RPMI8226 (cell line): ENCODE results near the gene PPHLN1.
A peak's percentile ranks its signal among the peaks of the same experiment; 100 is the strongest.
"Not testable (repeated sequence)": the region's sequence is repeated elsewhere in the genome, so short reads cannot be mapped to it uniquely, and the experiment has no call there.

Experiments used
- DNase-seq: peaks from one replicate; pipeline ENCODE4 v3.0.0-alpha.2; 2015

Gene PPHLN1

DNA sequence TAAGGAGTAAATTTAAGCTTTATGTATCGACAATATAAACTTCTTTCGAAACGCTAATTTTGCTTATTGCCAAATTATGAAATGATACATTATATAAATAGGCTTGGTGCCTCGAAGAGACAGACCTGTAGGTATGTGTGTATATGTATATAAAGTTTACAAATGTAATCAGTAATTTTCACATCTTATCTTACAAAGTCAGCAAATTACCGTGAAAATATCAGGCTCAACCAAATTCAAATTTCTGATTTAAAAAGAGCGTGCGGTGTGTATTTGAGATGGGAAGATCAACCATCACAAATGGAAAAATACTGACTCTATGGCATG, 678 bp upstream of the PPHLN1 start:
- no peak for DNase-seq

- peak; percentile 35 for DNase-seq
These were observed 717 bp downstream of the PPHLN1 start for GRCh38 chr12:42326541-42327226.

DNA sequence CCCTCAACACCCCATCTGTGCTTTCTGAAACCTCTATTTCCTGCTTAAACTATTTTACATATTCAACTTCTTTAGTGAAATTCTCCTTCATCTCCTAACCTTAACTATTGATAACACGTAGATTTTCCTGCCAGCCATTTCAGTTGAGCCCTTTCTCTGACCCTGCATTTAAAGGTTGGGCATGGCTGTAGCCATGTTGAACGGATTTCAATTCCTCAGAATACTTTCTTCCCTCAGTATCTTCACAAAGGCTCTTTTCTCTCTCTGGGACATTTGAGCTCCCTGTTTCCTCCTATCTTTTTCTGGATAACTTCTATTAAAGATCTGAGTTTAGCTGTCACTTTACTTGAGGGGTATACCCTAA, 1.2 kb downstream of the PPHLN1 start:
- DNase-seq = no peak

- DNase-seq = not testable (repeated sequence)
These were observed 4.1 kb downstream of the PPHLN1 start for GRCh38 chr12:42330097-42330496.

DNA sequence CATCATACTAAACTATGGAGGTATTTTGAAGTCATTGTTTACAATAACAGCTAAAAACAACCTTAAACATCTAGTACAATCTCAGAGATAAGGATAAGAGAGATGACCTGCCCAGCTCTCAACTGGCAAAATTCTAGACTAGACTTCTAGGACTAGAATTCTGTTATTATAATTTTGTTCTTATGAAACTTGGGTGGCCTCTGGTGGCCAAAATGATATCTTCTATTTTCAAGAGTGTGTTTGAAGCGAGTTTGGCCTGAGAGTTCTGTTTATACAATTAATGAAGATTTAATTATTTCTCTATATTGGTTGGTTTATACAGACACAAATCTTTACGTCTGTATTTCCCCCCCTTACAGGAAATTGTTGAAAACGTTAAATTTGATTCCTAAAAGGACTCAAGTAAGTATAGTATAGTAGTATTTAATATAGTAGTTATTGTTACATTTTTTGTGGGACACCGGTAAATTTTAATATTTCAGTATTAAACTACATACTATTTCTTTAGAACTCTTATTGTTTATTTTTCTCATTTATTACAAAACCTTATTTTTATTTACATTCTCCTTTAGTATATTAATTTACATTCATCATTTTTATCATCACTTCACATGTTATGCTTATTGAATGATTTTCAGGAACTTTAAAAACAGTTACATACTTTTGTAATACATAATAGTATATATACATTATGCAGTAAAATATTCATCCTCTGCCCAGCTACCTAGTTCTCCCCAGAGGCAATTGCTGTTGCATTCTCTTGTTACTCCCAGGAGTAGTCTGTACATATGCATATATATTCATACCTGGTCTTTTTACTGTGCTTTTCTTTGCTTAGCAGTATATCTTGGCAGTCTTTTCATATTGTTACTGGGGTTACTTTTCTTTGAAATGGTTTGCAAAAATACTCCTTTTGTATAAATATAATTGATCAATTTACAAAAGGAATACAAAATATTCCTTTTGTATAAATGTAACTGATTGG, 6.6 kb downstream of the PPHLN1 start:
- peak; percentile 33 for DNase-seq

- DNase-seq = no peak
These were observed 10.3 kb downstream of the PPHLN1 start for GRCh38 chr12:42336286-42336685.

DNA sequence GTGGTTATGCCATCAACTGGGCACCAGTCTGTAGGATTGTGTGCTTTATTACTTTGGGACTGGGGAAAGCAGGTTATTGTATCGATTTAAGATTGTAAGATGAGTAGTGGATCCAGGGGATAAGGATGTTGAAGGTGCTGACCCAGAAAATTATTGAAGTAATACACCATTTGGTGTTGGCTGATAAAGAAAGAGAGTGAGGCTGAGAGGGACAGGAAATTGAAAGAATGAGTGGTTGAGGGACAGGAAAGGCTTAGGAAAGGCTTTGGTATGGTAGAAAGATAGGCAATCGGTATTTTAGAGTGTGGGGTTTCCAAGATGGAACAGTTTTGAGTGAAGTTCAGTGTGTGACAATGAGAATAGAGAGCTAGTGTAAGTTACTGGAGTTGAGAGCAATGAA, 12.3 kb downstream of the PPHLN1 start:
- no peak for DNase-seq

- no peak for DNase-seq
These were observed 16.1 kb downstream of the PPHLN1 start for GRCh38 chr12:42342028-42342427.

GRCh38 chr12:42343721-42344120, 17.8 kb downstream of the PPHLN1 start:
- DNase-seq = no peak

DNA sequence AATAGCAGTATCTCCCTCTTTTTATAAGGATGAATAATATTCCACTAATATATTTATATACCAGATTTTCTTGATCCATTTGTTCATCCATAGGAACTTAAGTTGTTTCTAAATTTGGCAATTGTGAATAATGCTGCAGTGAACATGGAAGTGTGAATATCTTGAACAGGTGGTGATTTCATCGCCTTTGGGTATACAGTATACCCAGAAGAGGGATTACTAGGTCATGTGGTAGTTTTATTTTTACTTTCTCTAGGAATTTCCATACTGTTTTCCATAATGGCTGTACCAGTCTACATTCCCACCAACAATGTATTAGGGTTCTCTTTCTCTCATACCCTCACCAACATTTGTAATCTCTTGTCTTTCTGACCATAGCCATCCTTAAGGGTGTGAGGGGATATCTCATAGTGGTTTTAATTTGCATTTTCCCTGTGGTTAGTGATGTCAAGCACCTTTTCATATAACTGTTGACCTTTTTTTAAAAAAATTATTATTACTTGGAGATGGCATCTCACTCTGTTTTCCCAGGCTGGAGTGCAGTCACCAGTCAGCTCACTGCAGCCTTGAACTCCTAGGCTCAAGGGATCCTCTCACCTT, 20.5 kb downstream of the PPHLN1 start:
- no peak for DNase-seq

DNA sequence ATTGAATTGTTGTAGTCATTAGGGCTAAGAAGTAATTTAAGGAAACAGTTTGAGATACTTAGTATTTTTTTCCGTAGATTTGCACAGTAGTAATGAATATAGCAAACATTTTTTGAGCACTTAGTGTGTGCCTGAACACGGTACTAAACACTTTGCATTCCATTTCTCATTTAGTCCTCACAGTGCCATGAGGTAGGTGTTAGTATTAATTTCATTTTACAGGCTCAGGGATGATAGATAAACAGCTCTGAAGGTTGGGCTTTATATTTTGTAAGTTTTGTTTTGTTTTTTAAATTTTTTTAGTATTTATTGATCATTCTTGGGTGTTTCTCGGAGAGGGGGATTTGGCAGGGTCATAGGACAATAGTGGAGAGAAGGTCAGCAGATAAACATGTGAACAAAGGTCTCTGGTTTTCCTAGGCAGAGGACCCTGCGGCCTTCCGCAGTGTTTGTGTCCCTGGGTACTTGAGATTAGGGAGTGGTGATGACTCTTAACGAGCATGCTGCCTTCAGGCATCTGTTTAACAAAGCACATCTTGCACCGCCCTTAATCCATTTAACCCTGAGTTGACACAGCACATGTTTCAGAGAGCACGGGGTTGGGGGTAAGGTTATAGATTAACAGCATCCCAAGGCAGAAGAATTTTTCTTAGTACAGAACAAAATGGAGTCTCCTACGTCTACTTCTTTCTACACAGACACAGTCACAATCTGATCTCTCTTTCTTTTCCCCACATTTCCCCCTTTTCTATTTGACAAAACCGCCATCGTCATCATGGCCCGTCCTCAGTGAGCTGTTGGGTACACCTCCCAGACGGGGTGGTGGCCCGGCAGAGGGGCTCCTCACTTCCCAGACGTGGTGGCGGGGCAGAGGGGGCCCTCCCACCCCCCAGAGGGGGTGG, 23.4 kb downstream of the PPHLN1 start:
- DNase-seq = not testable (repeated sequence)

GRCh38 chr12:42350021-42350407, 24.0 kb downstream of the PPHLN1 start:
- not testable (repeated sequence) for DNase-seq

DNA sequence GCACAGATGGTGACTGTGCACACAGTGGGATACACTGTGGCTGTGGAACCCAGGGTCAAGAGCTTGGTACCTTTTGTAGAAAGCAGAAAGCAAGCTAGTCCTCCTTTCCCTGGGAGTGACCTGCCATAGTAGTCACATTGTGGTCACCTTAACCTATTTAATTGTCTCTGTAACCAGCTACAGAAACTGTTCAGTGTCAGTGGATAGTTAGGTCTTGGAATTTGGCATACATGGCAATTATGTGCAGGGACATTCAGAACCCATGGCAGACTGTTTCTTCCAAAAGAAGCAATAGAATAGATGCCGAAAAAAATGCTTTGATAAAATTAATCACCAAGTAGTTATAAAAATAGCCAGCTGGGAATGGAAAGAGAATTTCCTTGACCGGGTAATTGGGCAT, 30.4 kb downstream of the PPHLN1 start:
- DNase-seq = no peak

- no peak for DNase-seq
These were observed 34.9 kb downstream of the PPHLN1 start for GRCh38 chr12:42360747-42361403.

- DNase-seq = no peak
These were observed 36.1 kb downstream of the PPHLN1 start for GRCh38 chr12:42361909-42362646.

- no peak for DNase-seq
These were observed 36.8 kb downstream of the PPHLN1 start for GRCh38 chr12:42362647-42363260.

- no peak for DNase-seq
These were observed 38.7 kb downstream of the PPHLN1 start for GRCh38 chr12:42364692-42365091.

GRCh38 chr12:42365486-42365885, 39.5 kb downstream of the PPHLN1 start:
- DNase-seq = no peak

DNA sequence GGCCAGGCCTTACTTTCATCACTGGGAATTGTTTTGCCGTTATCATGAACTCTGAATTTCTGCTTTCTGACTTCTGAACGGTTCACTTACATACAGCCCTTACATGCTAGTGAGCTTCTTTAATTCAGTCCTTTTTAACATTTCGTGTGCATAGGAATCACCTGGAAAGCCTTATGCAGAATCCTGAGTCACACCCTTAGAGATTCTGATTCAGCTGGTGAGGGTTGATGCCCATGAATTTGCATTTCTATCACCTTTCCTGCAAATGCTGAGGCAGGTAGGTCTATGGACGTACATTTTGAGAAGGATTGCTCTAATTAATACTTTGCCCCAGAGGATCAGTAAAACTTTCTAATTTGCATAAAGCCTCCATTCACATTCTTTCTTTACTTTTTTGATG, 44.0 kb downstream of the PPHLN1 start:
- DNase-seq = no peak

- peak; percentile 62 for DNase-seq
These were observed 46.3 kb downstream of the PPHLN1 start for GRCh38 chr12:42372154-42372791.

GRCh38 chr12:42373669-42374068, 47.7 kb downstream of the PPHLN1 start:
- no peak for DNase-seq
